ENCODE results near the gene C20orf204.
"Not testable (repeated sequence)": the region's sequence is repeated elsewhere in the genome, so short reads cannot be mapped to it uniquely, and the experiment has no call there.

Gene C20orf204

DNA sequence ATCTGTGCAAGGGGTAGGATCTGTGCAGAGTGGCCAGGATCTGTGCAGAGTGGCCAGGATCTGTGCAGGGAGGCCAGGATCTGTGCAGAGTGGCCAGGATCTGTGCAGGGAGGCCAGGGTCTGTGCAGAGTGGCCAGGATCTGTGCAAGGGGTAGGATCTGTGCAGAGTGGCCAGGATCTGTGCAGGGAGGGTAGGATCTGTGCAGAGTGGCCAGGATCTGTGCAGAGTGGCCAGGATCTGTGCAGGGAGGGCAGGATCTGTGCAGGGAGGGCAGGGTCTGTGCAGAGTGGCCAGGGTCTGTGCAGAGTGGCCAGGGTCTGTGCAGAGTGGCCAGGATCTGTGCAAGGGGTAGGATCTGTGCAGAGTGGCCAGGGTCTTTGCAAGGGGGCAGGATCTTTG is 52.6 kb downstream of the C20orf204 start:
- DNase-seq (ENCODE audit: low read depth, low spot score); H3K4me3 ChIP-seq (ENCODE audit: low read length); H3K27ac ChIP-seq (ENCODE audit: low read length); H3K27me3 ChIP-seq (ENCODE audit: control insufficient read depth, insufficient read depth, low read length); H3K36me3 ChIP-seq (ENCODE audit: control insufficient read depth, insufficient read depth, low read length); H3K9me3 ChIP-seq (ENCODE audit: control insufficient read depth, insufficient read depth, low read length); H3K4me1 ChIP-seq (ENCODE audit: control insufficient read depth, insufficient read depth, low read length): not testable (repeated sequence)

Data from iPS DF 6.9 (cell line).